HepG2 (cell line): Measurements from ENCODE around the gene FJX1. TPM values are rescaled to one million over a fixed set of nuclear protein-coding genes. Genes with fewer than 3 reads are reported as not detected.
A peak's percentile ranks its signal among the peaks of the same experiment; 100 is the strongest.

Experiments used
- CTCF ChIP-seq: sonication (generic); formaldehyde crosslinking; IDR thresholded peaks from 2 replicates; pipeline ENCODE4 v1.5.0; 2020; ENCODE audit warnings: mild to moderate bottlenecking, missing genetic modification reagents, moderate library complexity
- ERF ChIP-seq: IDR thresholded peaks from 2 replicates; pipeline ENCODE4 v1.6.1; 2018; ENCODE audit warnings: missing biosample characterization, missing genetic modification reagents
- ESRRA ChIP-seq: sonication (generic); formaldehyde crosslinking; IDR thresholded peaks from 2 replicates; pipeline ENCODE4 v1.5.1; 2020; ENCODE audit warnings: mild to moderate bottlenecking, low read depth, missing genetic modification reagents
- GTF2F1 ChIP-seq: fragments of 150-350 bp; IDR thresholded peaks from 2 replicates; pipeline ENCODE4 v1.6.1; 2014; ENCODE audit warnings: low read length
- HOMEZ ChIP-seq: IDR thresholded peaks from 2 replicates; pipeline ENCODE4 v1.6.1; 2016; ENCODE audit warnings: low read depth
- MATR3 ChIP-seq: sonication (generic); formaldehyde crosslinking; IDR thresholded peaks from 2 replicates; pipeline ENCODE4 v1.4.0; 2020; ENCODE audit warnings: missing genetic modification reagents
- PITX1 ChIP-seq: sonication (generic); formaldehyde crosslinking; IDR thresholded peaks from 2 replicates; pipeline ENCODE4 v1.5.1; 2020; ENCODE audit warnings: mild to moderate bottlenecking, missing genetic modification reagents
- SRSF4 ChIP-seq: fragments of 200-400 bp; formaldehyde crosslinking; IDR thresholded peaks from one replicate; pipeline ENCODE4 v1.6.1; 2018; ENCODE audit warnings: mild to moderate bottlenecking, low read depth, low read length, moderate library complexity; ENCODE audit not compliant: poor library complexity, severe bottlenecking
- UBTF ChIP-seq: sonication (generic); formaldehyde crosslinking; IDR thresholded peaks from 2 replicates; pipeline ENCODE4 v1.4.0; 2020; ENCODE audit warnings: mild to moderate bottlenecking, missing genetic modification reagents
- XRCC5 ChIP-seq: fragments of 200-400 bp; formaldehyde crosslinking; optimal IDR thresholded peaks from 2 replicates; pipeline ENCODE3; 2017; ENCODE audit warnings: mild to moderate bottlenecking, low read length
- YY1 ChIP-seq: IDR thresholded peaks from 2 replicates; pipeline ENCODE4 v1.6.1; 2011; ENCODE audit warnings: low read length, low read depth, moderate library complexity, mild to moderate bottlenecking; ENCODE audit not compliant: insufficient read depth, insufficient replicate concordance
- ZFP82 ChIP-seq: sonication (generic); formaldehyde crosslinking; IDR thresholded peaks from 2 replicates; pipeline ENCODE4 v1.5.1; 2020; ENCODE audit warnings: mild to moderate bottlenecking, missing genetic modification reagents, borderline replicate concordance
- ZNF10 ChIP-seq: sonication (generic); formaldehyde crosslinking; IDR thresholded peaks from 2 replicates; pipeline ENCODE4 v1.4.0; 2020; ENCODE audit warnings: mild to moderate bottlenecking, low read depth, missing genetic modification reagents, borderline replicate concordance
- ZNF274 ChIP-seq: sonication (generic); formaldehyde crosslinking; IDR thresholded peaks from 2 replicates; pipeline ENCODE4 v1.5.1; 2020; ENCODE audit warnings: mild to moderate bottlenecking, missing genetic modification reagents
- ZNF501 ChIP-seq: sonication (generic); formaldehyde crosslinking; IDR thresholded peaks from 2 replicates; pipeline ENCODE4 v1.5.1; 2020; ENCODE audit warnings: mild to moderate bottlenecking, moderate library complexity, missing genetic modification reagents
- ZNF564 ChIP-seq: sonication (generic); formaldehyde crosslinking; IDR thresholded peaks from 2 replicates; pipeline ENCODE4 v1.8.1; 2023; ENCODE audit warnings: mild to moderate bottlenecking, missing genetic modification reagents
- ZNF776 ChIP-seq: sonication (generic); formaldehyde crosslinking; IDR thresholded peaks from 2 replicates; pipeline ENCODE4 v1.4.0; 2020; ENCODE audit warnings: mild to moderate bottlenecking, missing genetic modification reagents
- polyA plus RNA-seq, 8 experiments: library from polyadenylated mRNA; depleted of rRNA in 3 of 8; stranded (reverse) in 7 of 8; unstranded in 1 of 8; fragments of >200 nt; fragmentation: Illumina TruSeq in 4 of 8; extraction: Trizol in 4 of 8; gene quantifications; 2 replicates each; pipeline versions ENCODE4 v1.2.1 to v1.2.3, GENCODE V29; 2011 to 2016; ENCODE audit warnings: low read depth in 4 of 8, missing spikeins in 1 of 8, mixed read lengths in 1 of 8; ENCODE audit not compliant: insufficient read depth in 1 of 8
- total RNA-seq, 5 experiments: library from RNA; depleted of rRNA; stranded (reverse); fragments of >200 nt; fragmentation: Illumina TruSeq; extraction: Trizol; gene quantifications; 2 replicates each; pipeline ENCODE4 v1.2.3, GENCODE V29; 2016; ENCODE audit warnings: low read depth in 1 of 5
- TF ChIP-seq, protein P1 (sequence below): sonication (generic); formaldehyde crosslinking; conservative IDR thresholded peaks from 2 replicates; pipeline ENCODE4 v1.4.0; 2020; ENCODE audit warnings: missing genetic modification reagents
- TF ChIP-seq, protein P2 (sequence below): sonication (generic); formaldehyde crosslinking; IDR thresholded peaks from 2 replicates; pipeline ENCODE4 v1.5.0; 2020; ENCODE audit warnings: missing genetic modification reagents
- TF ChIP-seq, protein P3 (sequence below): sonication (generic); formaldehyde crosslinking; IDR thresholded peaks from 2 replicates; pipeline ENCODE4 v1.4.0; 2020; ENCODE audit warnings: mild to moderate bottlenecking, missing genetic modification reagents

The FJX1 gene
- total and polyA plus RNA-seq, 2 of the 13 experiments (the other 11 are each of a cell fraction or from before 2014, with no cell fraction given), result 0.40 to 0.82 TPM

DNA sequence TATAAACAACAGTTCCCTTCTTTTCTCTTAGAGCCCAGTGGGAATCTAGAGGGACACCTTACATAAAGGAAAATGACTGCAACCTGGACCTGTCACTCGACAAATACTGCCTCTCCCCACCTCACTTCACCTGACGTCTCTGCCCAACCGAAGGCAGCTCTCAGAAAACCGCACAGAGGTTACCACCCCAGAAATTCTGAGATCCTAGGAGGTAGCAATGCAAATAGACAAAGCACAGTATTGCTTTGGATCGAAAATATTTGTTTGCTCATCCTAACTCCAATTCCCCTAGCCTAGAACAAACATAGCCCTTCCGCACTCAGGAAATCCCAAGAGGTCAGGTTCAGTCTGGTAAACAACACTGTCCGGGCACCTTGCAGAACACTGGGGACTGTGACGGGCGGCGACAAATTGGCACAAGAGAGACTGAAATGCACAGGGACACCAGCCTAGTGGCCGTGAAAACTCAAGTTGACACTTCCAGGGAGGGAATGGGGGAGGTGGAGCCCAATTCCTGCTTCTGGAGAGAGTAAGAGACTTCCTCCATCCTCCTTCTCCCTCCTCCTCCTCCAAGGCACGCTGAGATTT is 43.9 kb downstream of the FJX1 start (continued):
- TF ChIP-seq UBTF (CRISPR knock-in tag), result no peak
- TF ChIP-seq GTF2F1, result no peak
- TF ChIP-seq ZNF274 (CRISPR knock-in tag), result no peak
- no peak for TF ChIP-seq ERF (CRISPR knock-in tag)
- TF ChIP-seq, protein P1, sequence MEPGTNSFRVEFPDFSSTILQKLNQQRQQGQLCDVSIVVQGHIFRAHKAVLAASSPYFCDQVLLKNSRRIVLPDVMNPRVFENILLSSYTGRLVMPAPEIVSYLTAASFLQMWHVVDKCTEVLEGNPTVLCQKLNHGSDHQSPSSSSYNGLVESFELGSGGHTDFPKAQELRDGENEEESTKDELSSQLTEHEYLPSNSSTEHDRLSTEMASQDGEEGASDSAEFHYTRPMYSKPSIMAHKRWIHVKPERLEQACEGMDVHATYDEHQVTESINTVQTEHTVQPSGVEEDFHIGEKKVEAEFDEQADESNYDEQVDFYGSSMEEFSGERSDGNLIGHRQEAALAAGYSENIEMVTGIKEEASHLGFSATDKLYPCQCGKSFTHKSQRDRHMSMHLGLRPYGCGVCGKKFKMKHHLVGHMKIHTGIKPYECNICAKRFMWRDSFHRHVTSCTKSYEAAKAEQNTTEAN, result no peak
- no peak for TF ChIP-seq MATR3 (CRISPR knock-in tag)
- no peak for TF ChIP-seq ZNF10
- TF ChIP-seq, protein P2, sequence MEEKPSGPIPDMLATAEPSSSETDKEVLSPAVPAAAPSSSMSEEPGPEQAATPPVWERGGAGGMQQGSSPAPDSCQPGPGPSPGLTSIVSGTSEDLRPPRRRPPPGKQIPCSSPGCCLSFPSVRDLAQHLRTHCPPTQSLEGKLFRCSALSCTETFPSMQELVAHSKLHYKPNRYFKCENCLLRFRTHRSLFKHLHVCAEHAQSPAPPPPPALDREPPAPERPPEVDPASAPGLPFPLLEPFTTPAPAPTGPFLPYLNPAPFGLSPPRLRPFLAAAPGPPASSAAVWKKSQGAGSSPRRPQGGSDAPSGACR, result no peak
- peak; percentile 95 for TF ChIP-seq HOMEZ (CRISPR knock-in tag)
- TF ChIP-seq ZNF776, result no peak
- TF ChIP-seq ESRRA, result no peak
- no peak for TF ChIP-seq ZNF501 (CRISPR knock-in tag)
- TF ChIP-seq SRSF4, result no peak
- no peak; the same call in 1 of the 2 replicates for TF ChIP-seq ZNF564 (CRISPR knock-in tag)
- TF ChIP-seq YY1, result no peak
- TF ChIP-seq CTCF (CRISPR knock-in tag), result no peak
- peak; percentile 98 for TF ChIP-seq PITX1 (CRISPR knock-in tag)
- peak; percentile 61 for TF ChIP-seq XRCC5
- TF ChIP-seq, protein P3, sequence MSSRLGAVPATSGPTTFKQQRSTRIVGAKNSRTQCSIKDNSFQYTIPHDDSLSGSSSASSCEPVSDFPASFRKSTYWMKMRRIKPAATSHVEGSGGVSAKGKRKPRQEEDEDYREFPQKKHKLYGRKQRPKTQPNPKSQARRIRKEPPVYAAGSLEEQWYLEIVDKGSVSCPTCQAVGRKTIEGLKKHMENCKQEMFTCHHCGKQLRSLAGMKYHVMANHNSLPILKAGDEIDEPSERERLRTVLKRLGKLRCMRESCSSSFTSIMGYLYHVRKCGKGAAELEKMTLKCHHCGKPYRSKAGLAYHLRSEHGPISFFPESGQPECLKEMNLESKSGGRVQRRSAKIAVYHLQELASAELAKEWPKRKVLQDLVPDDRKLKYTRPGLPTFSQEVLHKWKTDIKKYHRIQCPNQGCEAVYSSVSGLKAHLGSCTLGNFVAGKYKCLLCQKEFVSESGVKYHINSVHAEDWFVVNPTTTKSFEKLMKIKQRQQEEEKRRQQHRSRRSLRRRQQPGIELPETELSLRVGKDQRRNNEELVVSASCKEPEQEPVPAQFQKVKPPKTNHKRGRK (CRISPR knock-in tag), result no peak
- TF ChIP-seq ZFP82 (CRISPR knock-in tag), result no peak
